PC-3 (cell line): ENCODE data around the gene CORO2B. TPM values are rescaled to one million over a fixed set of nuclear protein-coding genes. Genes with fewer than 3 reads are reported as not detected.

Experiments used
- ATAC-seq: fragments of 200-7000 bp; cut with Tn5 transposase; 2 replicates; pipeline ENCODE4 v1.9.1; 2020; ENCODE audit warnings: mild to moderate bottlenecking, moderate library complexity
- BruUV-seq: library from RNA; stranded (reverse); fragments of 400-500 nt; replicated peaks from 2 replicates; lab custom pipeline; 2021; lab: Mats Ljungman, UMichigan
- CTCF ChIA-PET: fragments of 300-600 bp; sonication (Branson Sonifier 250); formaldehyde crosslinking; loops from one replicate; lab custom pipeline; 2022; ENCODE audit warnings: antibody characterized with exemption; lab: Charles Lee
- POLR2A ChIA-PET: fragments of 300-600 bp; sonication (Branson Sonifier 250); formaldehyde crosslinking; loops from one replicate; lab custom pipeline; 2022; ENCODE audit warnings: antibody characterized with exemption; ENCODE audit not compliant: unreplicated experiment; lab: Charles Lee
- DNase-seq: peaks from one replicate; pipeline ENCODE4 v3.0.0-alpha.2; 2015
- H2AFZ ChIP-seq: fragments of 300-600 bp; sonication (generic); 2 replicates; pipeline ENCODE4 v1.6.0; 2016; ENCODE audit warnings: antibody characterized with exemption, low read length
- H3F3A ChIP-seq: fragments of 300-600 bp; sonication (generic); one replicate; pipeline ENCODE4 v1.6.0; 2017; ENCODE audit warnings: antibody characterized with exemption, low read length, control low read depth, mild to moderate bottlenecking; ENCODE audit not compliant: unreplicated experiment
- H3K27ac ChIP-seq: fragments of 300-600 bp; sonication (generic); 2 replicates; pipeline ENCODE4 v1.5.1; 2016; ENCODE audit warnings: mild to moderate bottlenecking, low read length
- H3K27me3 ChIP-seq: fragments of 300-600 bp; sonication (generic); 2 replicates; pipeline ENCODE4 v1.6.1; 2016; ENCODE audit warnings: low read length, mixed read lengths
- H3K36me3 ChIP-seq: fragments of 300-600 bp; sonication (generic); 2 replicates; pipeline ENCODE4 v1.6.1; 2016; ENCODE audit warnings: low read depth, mixed run types, low read length, mixed read lengths
- H3K4me1 ChIP-seq: fragments of 300-600 bp; sonication (generic); 2 replicates; pipeline ENCODE4 v1.5.1; 2016; ENCODE audit warnings: low read length; ENCODE audit not compliant: insufficient read depth
- H3K4me2 ChIP-seq: fragments of 300-600 bp; sonication (generic); 2 replicates; pipeline ENCODE4 v1.6.0; 2016; ENCODE audit warnings: low read length
- H3K4me3 ChIP-seq: fragments of 300-600 bp; sonication (generic); 2 replicates; pipeline ENCODE4 v1.5.1; 2016; ENCODE audit warnings: mild to moderate bottlenecking, low read length, mixed read lengths
- H3K79me2 ChIP-seq: fragments of 300-600 bp; sonication (generic); 2 replicates; pipeline ENCODE4 v1.6.1; 2017; ENCODE audit warnings: low read length, mixed read lengths
- H3K9ac ChIP-seq: fragments of 300-600 bp; sonication (generic); 2 replicates; pipeline ENCODE4 v1.6.0; 2016; ENCODE audit warnings: mild to moderate bottlenecking, low read length
- H3K9me2 ChIP-seq: fragments of 300-600 bp; sonication (generic); replicated peaks from 2 replicates; pipeline ENCODE4 v1.6.1; 2016; ENCODE audit warnings: mixed run types, low read length, mixed read lengths
- H3K9me3 ChIP-seq: fragments of 300-600 bp; sonication (generic); 2 replicates; pipeline ENCODE4 v1.6.1; 2016; ENCODE audit warnings: low read length, mixed read lengths
- H4K20me1 ChIP-seq: fragments of 300-600 bp; sonication (generic); 2 replicates; pipeline ENCODE4 v1.6.1; 2016; ENCODE audit warnings: low read length, mixed read lengths
- EZH2 ChIP-seq: fragments of 300-600 bp; sonication (generic); IDR thresholded peaks from one replicate; pipeline ENCODE4 v1.6.1; 2017; ENCODE audit warnings: antibody characterized with exemption, mild to moderate bottlenecking, low read length; ENCODE audit not compliant: unreplicated experiment
- EZH2phosphoT487 ChIP-seq: fragments of 300-600 bp; sonication (generic); IDR thresholded peaks from 2 replicates; pipeline ENCODE4 v1.6.1; 2018; ENCODE audit warnings: mild to moderate bottlenecking, antibody characterized with exemption, low read length, borderline replicate concordance
- intact Hi-C: fragments of 100-400 bp; cut with micrococcal nuclease; formaldehyde crosslinking; loops from 2 replicates; pipeline ENCODE4 v1.9.0; 2023
- total RNA-seq: library from RNA; depleted of rRNA; stranded (reverse); fragments of >200 nt; gene quantifications from 2 replicates; pipeline ENCODE4 v1.2.3, GENCODE V29; 2014
- TF ChIP-seq, protein P1 (sequence below): fragments of 300-600 bp; sonication (generic); conservative IDR thresholded peaks from 2 replicates; pipeline ENCODE4 v1.5.1; 2017; ENCODE audit warnings: antibody characterized with exemption, low read depth, mild to moderate bottlenecking, low read length

The CORO2B gene
- total RNA-seq, 1 experiment from 2014 or later: 0.66 TPM

- ChIA-PET CTCF (no interaction called here), POLR2A (no interaction called here)
- Histone ChIP-seq H3K4me2 (no peak overlapping the region), H3K4me3 (no peak overlapping the region), H3K9me3 (no peaks in the 10 kb centered on the region), H3K9me2 (no peaks in the 10 kb centered on the region), H4K20me1 (no peaks in the 10 kb centered on the region), H3K27ac (no peak overlapping the region), H3K27me3 (no peaks in the 10 kb centered on the region), H3K36me3 (no peaks in the 10 kb centered on the region), H3K4me1 (no peaks in the 10 kb centered on the region; the same call in 1 of the 2 replicates), H3K79me2 (no peaks in the 10 kb centered on the region), H3F3A (no peaks in the 10 kb centered on the region), H3K9ac (no peak overlapping the region), H2AFZ (no peak overlapping the region)
- BruUV-seq: no TSS peak
- TF ChIP-seq EZH2 (no peak), EZH2phosphoT487 (no peak)
- TF ChIP-seq, protein P1, sequence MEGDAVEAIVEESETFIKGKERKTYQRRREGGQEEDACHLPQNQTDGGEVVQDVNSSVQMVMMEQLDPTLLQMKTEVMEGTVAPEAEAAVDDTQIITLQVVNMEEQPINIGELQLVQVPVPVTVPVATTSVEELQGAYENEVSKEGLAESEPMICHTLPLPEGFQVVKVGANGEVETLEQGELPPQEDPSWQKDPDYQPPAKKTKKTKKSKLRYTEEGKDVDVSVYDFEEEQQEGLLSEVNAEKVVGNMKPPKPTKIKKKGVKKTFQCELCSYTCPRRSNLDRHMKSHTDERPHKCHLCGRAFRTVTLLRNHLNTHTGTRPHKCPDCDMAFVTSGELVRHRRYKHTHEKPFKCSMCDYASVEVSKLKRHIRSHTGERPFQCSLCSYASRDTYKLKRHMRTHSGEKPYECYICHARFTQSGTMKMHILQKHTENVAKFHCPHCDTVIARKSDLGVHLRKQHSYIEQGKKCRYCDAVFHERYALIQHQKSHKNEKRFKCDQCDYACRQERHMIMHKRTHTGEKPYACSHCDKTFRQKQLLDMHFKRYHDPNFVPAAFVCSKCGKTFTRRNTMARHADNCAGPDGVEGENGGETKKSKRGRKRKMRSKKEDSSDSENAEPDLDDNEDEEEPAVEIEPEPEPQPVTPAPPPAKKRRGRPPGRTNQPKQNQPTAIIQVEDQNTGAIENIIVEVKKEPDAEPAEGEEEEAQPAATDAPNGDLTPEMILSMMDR: no peak
- intact Hi-C loops: no loop called here
- no peak for DNase-seq
- ATAC-seq: no peak
These were observed 23.1 kb upstream of the CORO2B start for GRCh38 chr15:68555679-68556037.

DNA sequence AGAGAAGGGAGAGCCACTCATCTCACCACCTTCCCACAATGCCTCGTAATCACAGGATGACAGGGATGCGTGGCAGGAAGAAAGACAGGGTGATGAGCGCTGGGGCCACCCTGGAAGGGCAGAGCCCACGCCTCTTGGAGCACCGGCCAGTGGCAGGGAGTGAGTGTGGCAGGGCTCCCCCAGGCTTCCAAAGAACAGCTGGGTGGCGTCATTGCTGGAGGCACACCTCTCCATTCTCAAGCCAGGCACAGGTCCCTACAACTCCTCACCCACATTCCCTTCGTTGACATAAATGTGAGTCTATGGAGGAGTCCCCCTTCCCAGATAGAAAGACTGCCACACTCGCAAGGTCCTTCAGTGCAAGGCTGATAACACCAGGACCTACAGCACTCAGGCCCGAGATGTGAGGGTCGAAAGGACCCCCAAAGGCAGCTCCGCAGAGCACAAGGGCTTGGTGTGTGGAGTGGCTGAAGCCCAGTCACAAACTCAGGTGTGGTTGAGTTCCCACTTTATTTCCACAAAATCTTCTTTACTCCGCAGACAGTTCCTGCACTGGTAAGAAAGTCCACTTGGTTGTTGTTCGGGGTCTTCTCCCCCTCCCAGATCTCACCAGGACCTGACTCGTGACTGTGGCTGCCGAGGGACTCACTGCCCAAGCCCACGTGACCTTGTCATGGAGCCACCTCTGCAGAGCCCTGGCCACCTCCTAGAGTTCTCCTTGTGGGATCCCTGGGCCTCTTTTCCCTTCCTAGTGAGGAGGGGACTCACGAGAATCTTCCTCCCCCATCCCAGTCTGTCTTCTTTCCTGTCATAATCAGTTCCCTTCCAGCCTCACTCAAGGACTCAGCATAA lies 22.4 kb upstream of the CORO2B start:
- POLR2A ChIA-PET: no interaction called here
- H3K9ac ChIP-seq: no peak overlapping the region
- BruUV-seq: no TSS peak

More for the DNA sequence above, 22.4 kb upstream of the CORO2B start:
- no peaks in the 10 kb centered on the region for H3K9me3 ChIP-seq
- no peak overlapping the region for H3K4me3 ChIP-seq
- H3K27ac ChIP-seq: no peak overlapping the region
- H2AFZ ChIP-seq: no peak overlapping the region
- no peaks in the 10 kb centered on the region for H3F3A ChIP-seq
- CTCF ChIA-PET: no interaction called here
- TF ChIP-seq, protein P1: no peak
- no peak for TF ChIP-seq EZH2
- TF ChIP-seq EZH2phosphoT487: no peak
- H3K9me2 ChIP-seq: no peaks in the 10 kb centered on the region
- ATAC-seq (no peak), DNase-seq (no peak)
- no peaks in the 10 kb centered on the region for H3K79me2 ChIP-seq
- H4K20me1 ChIP-seq: no peaks in the 10 kb centered on the region
- no peaks in the 10 kb centered on the region; the same call in 1 of the 2 replicates for H3K4me1 ChIP-seq
- H3K4me2 ChIP-seq: no peak overlapping the region
- H3K36me3 ChIP-seq: no peaks in the 10 kb centered on the region
- intact Hi-C loops: no loop called here
- no peaks in the 10 kb centered on the region for H3K27me3 ChIP-seq
